Erythroblast (primary cell): Measurements from ENCODE around the gene ANKRD37.

Source experiments
- DNase-seq, 2 experiments: peaks; one replicate each; lab custom pipeline; 2025; lab: John Stamatoyannopoulos, UW
- GATA1 ChIP-seq: IDR thresholded peaks from 2 replicates; pipeline ENCODE4 v1.6.1; 2011; ENCODE audit warnings: low read depth, mild to moderate bottlenecking, control low read depth, low read length, moderate library complexity
- POLR2A ChIP-seq: IDR thresholded peaks from 2 replicates; pipeline ENCODE4 v1.6.1; 2011; ENCODE audit warnings: mild to moderate bottlenecking, low read length

Gene ANKRD37

GRCh38 chr4:185421366-185422124 is 24.9 kb downstream of the ANKRD37 start:
- DNase-seq = no peak
- TF ChIP-seq GATA1 (no peak), POLR2A (no peak)

- TF ChIP-seq POLR2A = no peak
- DNase-seq = peak; percentile 61 to 68
Observed at GRCh38 chr4:185424905-185425646, 28.4 kb downstream of the ANKRD37 start.

DNA sequence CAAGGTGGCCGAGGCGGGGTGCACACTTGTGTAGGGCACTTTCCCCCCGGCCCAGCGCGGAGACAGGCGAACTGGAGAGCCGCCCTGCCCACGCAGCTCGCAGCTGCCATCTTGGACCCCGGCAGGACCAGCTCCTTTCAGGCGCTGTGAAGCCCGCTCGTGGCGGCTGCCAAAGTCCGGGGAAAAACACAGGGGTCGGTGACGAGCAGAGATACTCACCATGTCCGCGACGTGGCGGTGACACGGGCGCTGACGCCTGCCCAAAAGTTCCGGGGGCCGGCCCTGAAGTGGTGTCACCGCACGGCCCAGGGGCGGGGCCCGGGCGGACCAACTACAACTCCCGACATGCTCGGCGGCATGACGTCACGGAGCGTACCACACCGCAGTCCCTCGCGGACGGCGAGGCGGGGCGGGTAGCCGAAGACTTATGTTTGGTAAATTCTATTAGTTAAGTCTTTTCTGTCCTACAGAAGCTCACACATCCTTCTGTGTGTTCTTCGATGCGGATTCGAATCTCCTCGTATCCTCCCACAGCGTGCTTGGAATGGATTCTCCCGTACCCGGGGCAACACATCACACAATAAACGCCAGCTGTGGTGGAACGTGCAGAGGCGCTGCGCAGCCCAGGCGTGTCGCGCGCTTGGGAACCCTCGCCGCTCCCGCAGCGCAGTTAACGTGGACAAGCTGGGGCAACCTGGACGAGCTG is 29.2 kb downstream of the ANKRD37 start, which contains the start of gene UFSP2:
TSS of gene UFSP2 (minus strand) at position 318 of the 706 bp plus-strand sequence. CDS start at position 222, 96 bp downstream.
- TF ChIP-seq GATA1 (no peak), POLR2A (peak; percentile 82)
- peak; percentile 97 for DNase-seq

- peak in 1 of 2 experiments; percentile 4 for DNase-seq
Observed at GRCh38 chr4:185426960-185427688, 30.5 kb downstream of the ANKRD37 start.

DNA sequence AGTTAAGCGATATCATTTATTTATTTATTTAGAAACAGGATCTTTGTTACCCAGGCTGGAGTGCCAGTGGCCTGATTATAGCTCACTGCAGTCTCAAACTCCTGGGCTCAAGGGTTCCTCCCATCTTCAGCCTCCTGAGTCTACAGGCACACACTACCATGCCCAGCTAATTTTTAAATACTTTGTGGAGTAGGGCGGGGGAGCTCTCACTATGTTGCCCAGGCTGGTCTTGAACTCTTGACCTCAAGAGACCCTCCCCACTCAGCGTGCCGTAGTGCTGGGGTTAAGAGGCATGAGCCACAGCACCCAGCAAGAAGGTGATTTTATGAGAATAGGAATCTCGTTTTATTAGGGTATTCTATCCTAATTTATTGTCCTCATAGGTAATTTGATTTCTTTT is 33.0 kb downstream of the ANKRD37 start:
- TF ChIP-seq GATA1 (no peak), POLR2A (no peak)
- no peak for DNase-seq

More at GRCh38 chr4:185426960-185427688, 30.5 kb downstream of the ANKRD37 start:
- TF ChIP-seq POLR2A = no peak
- no peak for TF ChIP-seq GATA1

DNA sequence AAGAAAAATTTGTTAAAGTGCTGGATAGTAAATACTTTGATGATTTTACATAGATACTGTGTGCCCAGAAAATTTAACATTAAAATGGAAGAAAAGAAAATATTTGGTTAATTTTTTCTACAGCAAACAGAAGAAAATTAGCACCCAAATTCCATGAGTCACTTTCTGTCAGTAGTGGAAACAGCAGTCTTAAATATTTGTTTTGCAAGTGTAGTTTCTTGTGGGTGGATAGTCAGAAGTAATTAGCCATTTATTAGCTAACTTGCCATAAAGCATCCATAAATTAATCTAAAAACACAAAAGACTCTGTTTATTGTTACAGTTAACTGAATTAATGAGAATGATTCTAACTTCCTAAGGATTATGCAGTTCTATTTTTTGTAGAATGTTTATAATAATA is 38.8 kb downstream of the ANKRD37 start:
- DNase-seq = no peak
- TF ChIP-seq POLR2A (no peak), GATA1 (no peak)

DNA sequence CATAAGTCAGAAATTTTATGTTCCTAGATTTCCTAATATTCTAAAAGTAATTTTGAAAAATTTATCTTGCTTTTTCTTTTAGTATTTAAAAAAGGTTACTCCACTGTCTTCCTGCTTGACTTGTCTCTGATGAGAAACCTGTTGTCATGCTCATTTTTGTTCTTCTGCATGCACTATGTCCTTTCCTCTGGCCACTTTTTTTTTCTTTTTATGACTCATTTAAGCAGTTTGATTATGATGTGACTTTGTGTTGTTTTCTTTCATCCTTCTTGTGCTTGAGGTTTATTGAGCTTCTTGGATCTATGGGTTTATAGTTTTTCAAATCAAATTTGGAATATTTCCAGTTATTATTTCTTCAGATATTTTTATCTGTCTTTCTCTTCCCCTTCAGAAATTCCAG is 41.2 kb downstream of the ANKRD37 start:
- TF ChIP-seq GATA1 (no peak), POLR2A (no peak)
- no peak for DNase-seq

DNA sequence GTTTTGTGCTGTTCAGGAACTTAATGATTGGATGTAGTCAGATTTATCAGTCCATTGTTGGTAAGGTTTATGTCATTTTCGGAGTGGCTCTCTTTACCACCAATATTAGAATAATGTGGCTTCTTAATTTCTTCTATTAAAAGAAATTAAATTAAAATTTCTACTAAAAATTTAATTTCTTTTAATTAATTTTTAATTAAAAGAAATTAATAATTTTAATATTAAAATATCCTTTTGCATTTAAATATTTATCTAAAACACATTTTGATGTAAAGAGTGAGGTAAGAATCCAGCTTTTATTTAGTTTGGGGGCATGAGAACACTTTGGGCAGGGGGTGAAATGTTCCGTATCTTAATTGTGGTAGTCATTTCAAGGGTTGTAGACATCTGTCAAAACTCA is 44.8 kb downstream of the ANKRD37 start:
- TF ChIP-seq GATA1 (no peak), POLR2A (no peak)
- no peak for DNase-seq

- TF ChIP-seq POLR2A (no peak), GATA1 (no peak)
- no peak for DNase-seq
Observed at GRCh38 chr4:185445209-185445608, 48.6 kb downstream of the ANKRD37 start.
